Stomach smooth muscle (tissue), 2 donors: ENCODE measurements around the gene GGA2.
A peak's percentile ranks its signal among the peaks of the same experiment; 100 is the strongest.

ENCODE experiments used
- H3K27ac ChIP-seq: one replicate; pipeline ENCODE4 v1.7.0; 2013; ENCODE audit warnings: mild to moderate bottlenecking, low read length, inconsistent platforms
- H3K27me3 ChIP-seq, 2 donors: one replicate each; pipeline ENCODE4 v1.7.0; 2013; ENCODE audit warnings: low read length in 2 of 2; ENCODE audit not compliant: insufficient read depth in 2 of 2, control insufficient read depth in 1 of 2
- H3K36me3 ChIP-seq, 2 donors: one replicate each; pipeline ENCODE4 v1.7.0; 2013; ENCODE audit warnings: low read length in 2 of 2; ENCODE audit not compliant: control insufficient read depth in 2 of 2, insufficient read depth in 2 of 2
- H3K4me1 ChIP-seq: one replicate; pipeline ENCODE4 v1.7.0; 2013; ENCODE audit warnings: low read length; ENCODE audit not compliant: control insufficient read depth, insufficient read depth
- H3K4me3 ChIP-seq, 2 donors: one replicate each; pipeline ENCODE4 v1.7.0; 2013; ENCODE audit warnings: low read length in 2 of 2
- H3K9ac ChIP-seq, 2 donors: one replicate each; pipeline ENCODE4 v1.7.0; 2013; ENCODE audit warnings: low read length in 2 of 2, mild to moderate bottlenecking in 1 of 2
- H3K9me3 ChIP-seq, 2 donors: one replicate each; pipeline ENCODE4 v1.7.0; 2013; ENCODE audit warnings: low read length in 2 of 2; ENCODE audit not compliant: control insufficient read depth in 2 of 2
- donor health status: healthy.
- donor health status: Pancreatic carcinoma.

GGA2 gene

DNA sequence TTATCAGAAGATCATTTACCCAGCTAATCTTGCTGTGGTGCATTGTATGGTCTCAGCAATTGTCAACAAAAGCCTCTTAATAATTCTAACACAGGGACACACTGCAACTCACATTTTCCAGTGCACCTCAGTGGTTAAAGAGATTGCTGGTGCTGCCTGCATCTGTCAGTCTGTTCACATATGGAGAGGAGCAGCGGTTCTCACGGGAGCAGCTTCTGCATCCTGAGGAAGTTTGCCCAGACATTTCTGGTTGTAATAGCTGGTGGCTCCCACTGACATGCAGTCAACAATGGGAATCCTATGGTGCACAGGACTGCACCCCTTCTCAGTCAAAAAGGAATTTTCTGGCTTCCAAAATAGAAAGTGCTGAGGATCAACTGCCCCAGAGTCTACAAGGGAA is 7.8 kb downstream of the GGA2 start:
- H3K27me3 ChIP-seq: no peaks in the 10 kb centered on the region
- no peak overlapping the region for H3K4me3 ChIP-seq
- peaks cover 2 to 7% of the 10 kb centered on the region in 2 donors for H3K36me3 ChIP-seq
- H3K9ac ChIP-seq: no peak overlapping the region
- no peak overlapping the region for H3K27ac ChIP-seq
- H3K9me3 ChIP-seq: no peaks in the 10 kb centered on the region
- H3K4me1 ChIP-seq: peaks cover 20% of the 10 kb centered on the region

DNA sequence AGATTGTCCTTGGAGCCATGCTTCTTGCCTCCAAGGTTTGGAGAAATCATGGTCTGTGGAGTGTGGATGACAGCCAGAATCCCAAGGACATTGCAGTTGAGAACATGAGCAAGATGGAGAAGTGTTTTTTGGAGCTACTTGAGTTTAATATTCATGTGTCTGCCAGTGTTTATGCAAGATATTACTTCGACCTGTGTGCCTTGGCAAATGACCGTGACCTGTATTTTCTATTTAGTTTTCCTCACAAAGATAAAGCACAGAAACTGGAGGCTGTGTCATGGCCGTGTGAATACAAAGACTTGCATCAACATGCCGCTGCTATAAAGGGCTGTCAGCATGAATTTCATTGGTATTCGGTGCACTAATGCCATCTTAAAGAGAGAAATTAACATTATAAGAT is 9.0 kb downstream of the GGA2 start:
- no peaks in the 10 kb centered on the region for H3K27me3 ChIP-seq
- no peak overlapping the region for H3K27ac ChIP-seq
- H3K9me3 ChIP-seq: no peaks in the 10 kb centered on the region
- peaks cover 18% of the 10 kb centered on the region for H3K4me1 ChIP-seq
- no peak overlapping the region for H3K9ac ChIP-seq
- peaks cover 2 to 7% of the 10 kb centered on the region in 2 donors for H3K36me3 ChIP-seq
- H3K4me3 ChIP-seq: no peak overlapping the region

DNA sequence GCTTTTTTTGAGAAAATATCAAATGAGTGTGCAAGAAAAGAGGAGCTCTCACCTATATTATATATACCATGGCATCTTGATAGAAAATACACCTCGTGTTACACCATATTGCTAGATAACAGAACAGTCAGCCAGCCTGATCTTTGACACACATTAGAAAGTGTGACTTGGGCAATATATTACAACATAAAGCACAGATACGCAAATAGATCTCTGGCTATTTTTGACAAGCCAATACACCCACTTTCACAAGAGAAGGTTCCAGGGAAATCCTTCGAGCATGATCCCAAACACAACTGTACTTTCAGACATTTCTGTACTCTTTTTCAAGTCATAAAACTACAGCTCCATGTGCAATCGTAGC is 9.4 kb downstream of the GGA2 start:
- peaks cover 15% of the 10 kb centered on the region for H3K4me1 ChIP-seq
- H3K27ac ChIP-seq: no peak overlapping the region

DNA sequence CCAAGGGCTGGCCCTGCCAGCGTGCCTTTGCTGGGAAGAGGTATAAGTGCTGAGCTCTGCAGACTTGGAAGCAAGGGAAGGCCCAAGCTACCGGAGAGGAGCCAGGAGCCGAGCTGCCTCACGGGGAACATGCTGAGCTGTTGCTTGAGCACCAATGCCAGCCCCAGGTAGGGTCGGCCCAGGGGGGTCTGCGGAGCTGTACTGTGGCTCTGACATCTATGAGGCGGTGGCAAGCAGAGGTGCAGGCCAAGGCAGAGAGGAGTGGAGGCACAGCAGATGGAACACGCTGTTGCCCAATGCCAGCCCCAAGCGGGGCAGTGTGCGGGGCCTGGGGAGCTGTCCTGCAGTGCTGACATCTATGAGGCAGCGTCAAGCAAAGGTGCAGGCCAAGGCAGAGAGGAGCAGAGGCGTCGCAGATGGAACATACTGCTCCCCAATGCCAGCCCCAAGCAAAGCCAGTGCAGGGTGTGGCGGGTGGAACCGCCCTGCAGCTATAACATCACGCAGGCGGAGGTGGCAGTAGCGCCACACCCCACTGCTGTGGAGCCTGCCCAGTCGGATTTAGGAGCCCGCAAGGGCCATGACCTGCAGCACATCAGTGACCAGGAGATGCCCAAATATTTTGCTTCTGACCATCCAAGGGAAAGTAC is 10.0 kb downstream of the GGA2 start:
- Histone ChIP-seq H3K9me3 (no peaks in the 10 kb centered on the region), H3K36me3 (peaks cover 5 to 12% of the 10 kb centered on the region in 2 donors), H3K27ac (no peak overlapping the region), H3K9ac (no peak overlapping the region), H3K27me3 (no peaks in the 10 kb centered on the region), H3K4me1 (peaks cover 15% of the 10 kb centered on the region), H3K4me3 (no peak overlapping the region)

More for the DNA sequence above, 9.4 kb downstream of the GGA2 start:
- Histone ChIP-seq H3K9me3 (no peaks in the 10 kb centered on the region), H3K9ac (no peak overlapping the region), H3K27me3 (no peaks in the 10 kb centered on the region), H3K4me3 (no peak overlapping the region), H3K36me3 (peaks cover 2 to 7% of the 10 kb centered on the region in 2 donors)

DNA sequence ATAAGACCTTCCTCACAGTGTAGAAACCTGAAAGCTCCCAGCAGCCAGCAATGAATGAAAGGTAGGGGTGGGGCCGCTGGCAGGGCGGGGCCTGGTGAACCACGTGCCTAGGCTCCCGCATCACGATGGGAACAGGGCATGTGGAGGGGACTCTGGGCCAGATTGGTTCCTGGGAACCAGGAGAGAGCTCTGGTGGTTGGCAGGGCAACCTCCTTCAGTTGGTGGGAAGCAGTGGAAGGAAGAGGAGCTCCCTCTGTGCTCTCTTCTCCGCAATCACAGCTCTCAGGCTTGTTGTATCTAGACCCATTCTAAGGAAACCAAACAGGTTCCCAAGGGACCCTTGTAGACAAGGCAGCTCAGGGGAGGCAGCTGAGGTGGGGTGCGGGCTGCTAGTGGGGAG is 10.5 kb downstream of the GGA2 start:
- H3K4me3 ChIP-seq: no peak overlapping the region
- H3K4me1 ChIP-seq: peaks cover 10% of the 10 kb centered on the region
- H3K36me3 ChIP-seq: peaks cover 6 to 15% of the 10 kb centered on the region in 2 donors
- H3K9me3 ChIP-seq: no peaks in the 10 kb centered on the region
- no peak overlapping the region for H3K27ac ChIP-seq
- H3K9ac ChIP-seq: no peak overlapping the region
- H3K27me3 ChIP-seq: no peaks in the 10 kb centered on the region

DNA sequence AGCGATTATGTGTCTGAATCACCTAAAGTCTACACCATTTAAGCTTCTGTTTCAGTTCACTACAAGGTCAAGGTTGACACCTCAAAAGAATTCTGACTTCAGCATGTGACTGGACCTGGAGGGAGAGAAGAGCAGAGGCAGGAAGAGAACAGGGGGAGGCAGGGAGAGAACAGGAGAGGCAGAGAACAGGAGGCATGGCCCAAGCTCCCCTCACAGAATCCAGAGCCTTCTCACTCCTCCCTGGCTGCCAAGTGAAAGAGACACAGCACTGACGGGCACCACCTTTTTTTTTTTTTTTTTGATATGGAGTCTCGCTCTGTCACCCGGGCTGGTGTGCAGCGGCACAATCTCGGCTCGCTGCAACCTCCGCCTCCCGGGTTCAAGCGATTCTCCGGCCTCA is 11.4 kb downstream of the GGA2 start:
- no peaks in the 10 kb centered on the region for H3K9me3 ChIP-seq
- no peak overlapping the region for H3K27ac ChIP-seq
- H3K4me3 ChIP-seq: no peak overlapping the region
- H3K9ac ChIP-seq: peak overlapping the region in 1 of 2 donors; percentile 12
- H3K36me3 ChIP-seq: peaks cover 14 to 23% of the 10 kb centered on the region in 2 donors
- peaks cover 3% of the 10 kb centered on the region for H3K4me1 ChIP-seq
- H3K27me3 ChIP-seq: no peaks in the 10 kb centered on the region

DNA sequence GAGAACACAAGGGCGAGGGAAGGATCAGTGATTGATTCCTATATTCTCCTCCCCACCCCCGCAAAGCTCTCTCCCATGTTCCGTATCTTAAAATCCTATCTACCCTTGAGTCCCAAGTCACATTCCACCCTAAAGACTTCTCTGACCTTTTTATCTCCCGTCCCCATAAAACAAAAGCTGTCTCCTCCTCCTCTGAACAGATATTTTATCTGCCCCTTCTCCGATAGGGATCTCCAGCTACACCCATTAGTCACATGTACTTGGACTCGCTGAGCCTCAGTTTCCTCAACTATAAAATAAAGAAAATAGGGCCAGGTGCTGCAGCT is 12.8 kb downstream of the GGA2 start:
- Histone ChIP-seq H3K4me3 (no peak overlapping the region), H3K27me3 (no peaks in the 10 kb centered on the region), H3K9me3 (no peaks in the 10 kb centered on the region), H3K9ac (no peak overlapping the region), H3K4me1 (peaks cover 3% of the 10 kb centered on the region), H3K36me3 (peaks cover 27 to 35% of the 10 kb centered on the region in 2 donors), H3K27ac (no peak overlapping the region)

DNA sequence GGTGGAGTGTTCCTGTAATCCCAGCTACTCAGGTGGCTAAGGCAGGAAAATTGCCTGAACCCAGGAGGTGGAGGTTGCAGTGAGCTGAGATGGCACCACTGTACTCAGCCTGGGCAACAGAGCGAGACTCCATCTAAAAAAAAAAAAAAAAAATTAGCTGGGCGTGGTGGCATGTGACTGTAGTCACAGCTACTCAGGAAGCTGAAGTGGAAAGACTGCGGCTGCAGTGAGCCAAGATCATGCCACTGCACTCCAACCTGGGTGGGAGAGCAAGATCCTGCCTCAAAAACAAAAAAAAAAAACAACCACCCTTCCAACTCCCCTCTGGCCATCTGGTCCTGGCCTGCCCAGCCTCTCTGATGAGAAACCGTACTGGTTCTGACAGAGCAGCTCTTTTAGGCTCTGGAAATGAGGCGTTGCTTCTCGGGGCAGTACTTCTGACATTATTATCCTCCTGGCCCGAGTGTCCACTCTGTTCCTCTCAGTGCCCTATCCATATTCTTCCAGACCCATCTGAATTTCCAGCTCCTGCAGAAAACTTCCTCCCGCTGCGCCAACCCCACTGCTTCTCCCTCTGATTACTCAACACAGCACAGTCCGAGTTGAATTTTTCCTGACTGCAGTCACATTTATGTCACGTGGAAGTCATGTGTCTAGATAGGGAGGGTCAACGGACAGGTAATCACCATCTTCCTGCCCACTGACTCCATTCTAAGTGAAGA is 13.3 kb downstream of the GGA2 start:
- no peak overlapping the region for H3K9ac ChIP-seq

DNA sequence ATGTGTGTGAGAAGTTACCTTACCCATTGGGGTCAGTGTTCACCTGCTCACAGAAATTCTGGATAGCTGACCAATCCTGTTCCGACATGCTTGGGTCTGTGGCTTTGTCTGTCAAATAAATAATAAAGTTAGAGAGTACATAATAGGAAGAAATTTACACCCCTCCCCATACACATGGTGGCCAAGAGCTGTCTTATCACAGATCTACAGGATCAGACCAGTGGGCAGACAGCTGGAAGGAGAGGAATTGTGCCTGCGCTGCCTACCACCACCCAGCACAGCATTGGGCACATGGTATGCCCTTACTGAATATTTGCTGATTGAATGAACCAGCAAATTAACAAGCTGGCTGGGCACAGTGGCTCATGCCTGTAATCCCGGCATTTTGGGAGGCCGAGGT is 14.6 kb downstream of the GGA2 start:
- Histone ChIP-seq H3K36me3 (peaks cover 38 to 44% of the 10 kb centered on the region in 2 donors), H3K9ac (no peak overlapping the region), H3K27ac (no peak overlapping the region), H3K27me3 (no peaks in the 10 kb centered on the region), H3K9me3 (no peaks in the 10 kb centered on the region), H3K4me3 (no peak overlapping the region), H3K4me1 (peaks cover 3% of the 10 kb centered on the region)

More for the DNA sequence above, 13.3 kb downstream of the GGA2 start:
- H3K9me3 ChIP-seq: no peaks in the 10 kb centered on the region
- peaks cover 30 to 34% of the 10 kb centered on the region in 2 donors for H3K36me3 ChIP-seq
- no peak overlapping the region for H3K4me3 ChIP-seq
- no peaks in the 10 kb centered on the region for H3K27me3 ChIP-seq
- H3K4me1 ChIP-seq: peaks cover 3% of the 10 kb centered on the region
- no peak overlapping the region for H3K27ac ChIP-seq

DNA sequence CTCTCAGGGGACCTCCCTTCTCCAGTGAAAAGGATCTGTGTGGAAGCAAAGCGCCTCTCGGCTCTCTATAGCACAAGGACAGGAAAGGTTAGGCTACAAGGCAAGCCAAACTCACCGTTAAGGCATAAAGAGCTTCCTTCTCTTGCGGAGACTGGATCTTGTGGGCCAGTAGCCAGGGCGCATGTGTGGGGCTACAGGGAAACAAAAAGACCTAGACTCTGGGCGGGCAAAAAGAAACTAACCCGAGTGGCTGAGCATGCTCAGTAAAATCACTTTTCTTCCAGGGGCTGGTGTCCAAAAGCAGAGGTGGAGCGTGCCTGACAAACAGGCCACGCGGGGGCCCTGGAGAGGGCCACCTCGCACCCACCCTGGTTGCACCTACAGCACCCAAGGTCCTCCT is 16.1 kb downstream of the GGA2 start:
- Histone ChIP-seq H3K9ac (no peak overlapping the region), H3K9me3 (no peaks in the 10 kb centered on the region), H3K27ac (no peak overlapping the region), H3K36me3 (peaks cover 48 to 55% of the 10 kb centered on the region in 2 donors), H3K4me3 (no peak overlapping the region), H3K27me3 (no peaks in the 10 kb centered on the region), H3K4me1 (no peaks in the 10 kb centered on the region)
